Activated CD4-positive, alpha-beta T cell treated with anti-CD3 and anti-CD28 coated beads, Interleukin-2, amount 10 ng/mL, durations not matched to agents 24 days and 14 days (primary cell): ENCODE data around the gene ZC2HC1C. TPM values are rescaled to one million over a fixed set of nuclear protein-coding genes. Genes with fewer than 3 reads are reported as not detected.
A peak's percentile ranks its signal among the peaks of the same experiment; 100 is the strongest.

Experiments used
- DNase-seq: peaks from one replicate; pipeline ENCODE4 v3.0.0; 2022
- H3K27ac Mint-ChIP-seq: one replicate; pipeline ENCODE4 v1.8.0; 2022; ENCODE audit warnings: mild to moderate bottlenecking, mixed read lengths
- H3K27me3 Mint-ChIP-seq: one replicate; pipeline ENCODE4 v1.8.0; 2022; ENCODE audit warnings: mixed read lengths
- H3K36me3 Mint-ChIP-seq: one replicate; pipeline ENCODE4 v1.8.0; 2022; ENCODE audit warnings: low read depth, mild to moderate bottlenecking, mixed read lengths
- H3K4me1 Mint-ChIP-seq: one replicate; pipeline ENCODE4 v1.8.0; 2021; ENCODE audit warnings: mixed read lengths
- H3K4me3 Mint-ChIP-seq: one replicate; pipeline ENCODE4 v1.8.0; 2022; ENCODE audit warnings: mild to moderate bottlenecking, moderate library complexity, mixed read lengths
- H3K9me3 Mint-ChIP-seq: one replicate; pipeline ENCODE4 v1.8.0; 2021; ENCODE audit warnings: mixed read lengths
- intact Hi-C: fragments of 100-400 bp; cut with micrococcal nuclease; formaldehyde crosslinking; loops from one replicate; pipeline ENCODE4 v1.15.1; 2023
- total RNA-seq: library from RNA; stranded (reverse); gene quantifications from 2 replicates; pipeline ENCODE4 v1.2.3, GENCODE V29; 2022

Gene ZC2HC1C, protein sequence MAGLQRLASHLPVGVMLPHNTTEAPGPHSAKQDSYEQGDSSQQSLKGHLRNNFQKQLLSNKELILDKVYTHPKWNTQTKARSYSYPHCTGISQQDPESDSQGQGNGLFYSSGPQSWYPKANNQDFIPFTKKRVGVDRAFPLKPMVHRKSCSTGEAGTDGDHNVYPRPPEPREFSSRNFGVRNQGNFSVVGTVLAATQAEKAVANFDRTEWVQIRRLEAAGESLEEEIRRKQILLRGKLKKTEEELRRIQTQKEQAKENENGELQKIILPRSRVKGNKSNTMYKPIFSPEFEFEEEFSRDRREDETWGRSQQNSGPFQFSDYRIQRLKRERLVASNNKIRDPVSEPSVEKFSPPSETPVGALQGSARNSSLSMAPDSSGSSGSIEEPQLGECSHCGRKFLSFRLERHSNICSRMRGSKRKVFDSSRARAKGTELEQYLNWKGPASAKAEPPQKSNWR
- 0.82 and 1.6 TPM in 2 replicates for total RNA-seq

DNA sequence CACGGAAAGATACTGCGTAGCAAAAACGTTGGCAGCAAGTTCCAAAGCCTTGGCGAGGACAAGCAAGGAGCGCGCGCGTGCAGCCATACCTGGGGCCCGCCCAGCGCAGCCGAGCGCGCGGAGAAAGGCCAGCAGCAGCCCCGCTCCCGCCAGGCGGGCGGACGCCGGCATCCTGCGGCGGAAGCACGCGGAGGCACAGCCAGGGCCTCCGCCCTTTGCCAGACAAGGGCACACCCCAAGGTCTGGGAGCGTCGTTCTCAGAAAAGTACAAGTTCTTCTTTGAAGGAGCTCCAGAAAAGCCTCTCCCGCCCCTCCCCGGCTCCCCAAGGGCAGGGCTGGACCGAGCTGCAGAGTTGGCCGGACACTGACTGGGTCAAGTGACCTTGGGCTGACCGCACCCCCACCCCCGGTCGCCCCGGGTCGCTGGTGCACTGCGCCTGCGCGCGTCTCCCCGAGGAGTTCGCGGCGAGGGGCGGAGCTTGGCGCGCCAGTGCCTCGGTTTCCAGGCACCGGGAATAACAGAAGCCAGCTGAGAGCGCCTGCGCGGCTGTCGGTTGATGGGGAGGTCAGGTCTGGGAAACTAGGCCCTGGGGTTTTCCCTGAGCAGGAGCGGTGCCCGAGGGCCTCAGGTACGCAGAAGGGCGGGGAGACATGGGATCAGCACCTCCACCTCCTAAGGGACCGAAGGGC lies at the start of gene ZC2HC1C:
Gene ZC2HC1C, plus strand, starts transcription at position 521 of the 690 bp plus-strand sequence. CDS start 933 bp downstream, outside the sequence.
- Mint-ChIP-seq H3K4me3 (peak within 1 kb of the TSS; percentile 14), H3K36me3 (no peaks in the 10 kb centered on the region), H3K4me1 (peaks cover 8% of the 10 kb centered on the region), H3K27ac (peak within 1 kb of the TSS; percentile 88), H3K27me3 (no peaks in the 10 kb centered on the region), H3K9me3 (no peaks in the 10 kb centered on the region)
- intact Hi-C loops: loop anchor here (2.0 to 10.0 kb wide), 3 partner anchors 18 to 204 kb away; partner anchors contain the start of genes EIF2B2 and MLH3
- DNase-seq: peak; percentile 91

DNA sequence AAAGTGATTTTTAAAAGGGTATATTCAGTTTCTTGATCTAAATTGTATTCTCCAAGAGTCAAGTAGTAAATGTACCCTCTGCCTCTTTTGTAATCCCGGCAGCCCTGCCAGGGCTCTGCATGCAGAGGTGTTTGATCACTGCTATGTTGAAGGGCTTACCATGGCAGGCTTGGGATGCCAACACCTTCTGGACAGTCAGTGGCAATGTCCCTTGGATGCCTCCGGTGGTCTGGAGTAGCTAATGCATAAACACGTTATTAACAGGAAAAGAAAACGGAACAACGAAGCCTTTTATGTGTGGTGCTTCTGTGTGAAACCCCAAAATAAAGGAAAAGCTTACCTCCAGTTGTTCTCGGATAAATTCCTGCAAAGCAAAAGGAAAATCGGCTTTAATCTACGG lies 46.8 kb upstream of the ZC2HC1C start:
- Mint-ChIP-seq H3K4me1 (no peaks in the 10 kb centered on the region), H3K27me3 (no peaks in the 10 kb centered on the region), H3K9me3 (no peaks in the 10 kb centered on the region), H3K4me3 (no peak overlapping the region), H3K36me3 (peaks cover 38% of the 10 kb centered on the region), H3K27ac (no peak overlapping the region)
- DNase-seq: no peak
- intact Hi-C loops: no loop called here

DNA sequence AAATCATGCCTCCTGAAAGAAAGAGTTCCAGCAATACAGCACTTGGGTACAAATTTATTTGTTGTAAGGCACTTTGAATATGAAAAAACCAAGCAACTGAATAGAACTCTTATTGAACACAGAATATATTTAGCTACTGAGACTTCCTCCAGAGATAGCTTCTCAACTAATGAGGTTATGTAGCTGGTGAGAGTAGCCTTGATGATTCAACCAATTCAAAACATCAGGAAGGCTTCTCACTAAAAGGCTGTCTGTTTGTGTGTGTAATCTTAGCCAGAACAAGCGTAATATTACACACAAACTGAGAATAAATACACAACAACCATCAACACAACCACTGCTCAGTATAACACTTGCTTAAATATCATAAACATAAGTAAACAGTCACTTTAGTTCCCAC lies 46.3 kb upstream of the ZC2HC1C start:
- Mint-ChIP-seq H3K4me3 (no peak overlapping the region), H3K9me3 (no peaks in the 10 kb centered on the region), H3K36me3 (peaks cover 38% of the 10 kb centered on the region), H3K27me3 (no peaks in the 10 kb centered on the region), H3K27ac (no peak overlapping the region), H3K4me1 (no peaks in the 10 kb centered on the region)
- intact Hi-C loops: no loop called here
- DNase-seq: no peak

DNA sequence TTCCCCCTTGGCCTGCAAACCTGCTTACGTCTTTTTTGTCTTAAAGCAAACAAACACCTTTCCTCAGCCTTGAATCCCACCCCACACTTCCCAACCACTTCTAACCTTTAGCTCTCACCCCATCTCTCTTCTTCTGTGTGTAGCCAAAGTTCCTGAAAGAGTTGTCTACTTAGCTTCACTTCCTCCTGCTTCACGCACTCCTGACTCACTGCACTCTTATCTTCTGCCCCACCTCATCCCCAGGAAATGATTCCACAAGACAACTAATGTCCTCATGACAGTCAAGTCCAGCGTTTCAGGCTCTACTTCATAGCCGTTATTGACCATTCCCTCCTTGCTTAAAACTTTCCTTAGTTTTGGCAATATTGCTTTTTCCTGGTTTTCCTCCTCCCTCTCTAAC lies 44.4 kb upstream of the ZC2HC1C start:
- Mint-ChIP-seq H3K27ac (no peak overlapping the region), H3K36me3 (peaks cover 32% of the 10 kb centered on the region), H3K4me3 (no peak overlapping the region), H3K27me3 (no peaks in the 10 kb centered on the region), H3K9me3 (no peaks in the 10 kb centered on the region), H3K4me1 (no peaks in the 10 kb centered on the region)
- intact Hi-C loops: no loop called here
- DNase-seq: no peak

DNA sequence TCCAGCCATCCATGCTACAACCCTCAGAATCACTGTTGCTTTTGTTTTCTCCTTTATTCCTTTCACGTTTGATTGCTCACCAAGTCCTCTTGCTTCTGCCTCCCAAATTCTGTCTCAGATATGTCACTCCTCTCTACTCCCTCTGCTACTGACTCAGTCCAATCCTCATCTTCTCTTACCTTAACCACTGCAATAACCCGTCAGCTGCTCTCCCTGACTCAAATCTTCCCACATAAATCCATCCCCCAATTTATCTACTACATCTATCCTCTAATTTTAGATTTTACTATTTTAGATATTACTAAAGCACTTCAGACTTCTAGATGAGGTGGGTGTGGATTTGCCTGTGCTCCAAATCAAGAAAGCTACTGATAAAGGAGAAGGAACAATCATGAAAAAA lies 43.6 kb upstream of the ZC2HC1C start:
- no peak overlapping the region for H3K27ac Mint-ChIP-seq
- no peaks in the 10 kb centered on the region for H3K27me3 Mint-ChIP-seq
- intact Hi-C loops: no loop called here
- DNase-seq: no peak
- no peaks in the 10 kb centered on the region for H3K4me1 Mint-ChIP-seq
- H3K4me3 Mint-ChIP-seq: no peak overlapping the region
- peaks cover 36% of the 10 kb centered on the region for H3K36me3 Mint-ChIP-seq
- no peaks in the 10 kb centered on the region for H3K9me3 Mint-ChIP-seq

DNA sequence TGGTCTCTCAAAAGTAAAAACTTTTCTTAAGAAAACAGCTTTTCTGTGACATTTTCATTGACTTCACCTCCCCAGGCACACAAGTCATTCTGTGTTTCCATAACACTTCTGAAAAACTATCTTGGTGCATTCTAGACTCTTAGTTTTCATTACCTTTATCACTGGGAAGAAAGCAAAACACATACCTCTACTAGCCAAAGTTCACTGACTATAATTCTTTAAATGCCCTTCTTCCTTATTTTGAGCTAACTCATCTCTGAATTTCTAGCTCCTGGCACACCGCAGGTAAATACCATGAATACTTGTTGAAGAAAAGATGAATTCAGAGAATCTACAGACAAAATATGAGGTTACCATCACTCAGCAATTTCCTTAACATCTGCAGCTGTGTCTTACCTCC lies 39.3 kb upstream of the ZC2HC1C start:
- H3K4me1 Mint-ChIP-seq: no peaks in the 10 kb centered on the region
- no peak overlapping the region for H3K27ac Mint-ChIP-seq
- H3K36me3 Mint-ChIP-seq: peaks cover 32% of the 10 kb centered on the region

DNA sequence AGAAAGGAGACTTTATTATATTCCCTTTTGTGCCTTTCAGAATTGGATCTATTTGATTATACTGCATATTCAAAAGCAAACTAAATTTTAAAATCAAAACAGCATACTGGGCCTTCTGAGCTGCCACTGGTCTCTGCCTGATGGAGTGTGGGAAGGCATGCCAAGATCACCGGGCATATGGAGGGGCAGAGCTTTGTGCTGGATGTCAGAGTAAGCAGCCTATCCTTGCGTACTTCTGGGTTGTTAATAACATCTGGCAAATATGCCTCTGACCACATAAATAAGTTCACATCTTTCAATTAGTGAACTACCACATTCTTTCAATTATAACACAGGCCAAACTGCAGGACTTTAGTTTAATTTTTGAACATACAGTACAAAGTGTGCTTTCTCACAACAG lies 36.5 kb upstream of the ZC2HC1C start:
- intact Hi-C loops: no loop called here
- H3K27ac Mint-ChIP-seq: no peak overlapping the region
- H3K36me3 Mint-ChIP-seq: peaks cover 47% of the 10 kb centered on the region
- no peaks in the 10 kb centered on the region for H3K4me1 Mint-ChIP-seq
- no peaks in the 10 kb centered on the region for H3K27me3 Mint-ChIP-seq
- no peak overlapping the region for H3K4me3 Mint-ChIP-seq
- H3K9me3 Mint-ChIP-seq: no peaks in the 10 kb centered on the region
- DNase-seq: no peak

More for the DNA sequence above, 39.3 kb upstream of the ZC2HC1C start:
- Mint-ChIP-seq H3K27me3 (no peaks in the 10 kb centered on the region), H3K4me3 (no peak overlapping the region), H3K9me3 (no peaks in the 10 kb centered on the region)
- no peak for DNase-seq
- intact Hi-C loops: no loop called here

DNA sequence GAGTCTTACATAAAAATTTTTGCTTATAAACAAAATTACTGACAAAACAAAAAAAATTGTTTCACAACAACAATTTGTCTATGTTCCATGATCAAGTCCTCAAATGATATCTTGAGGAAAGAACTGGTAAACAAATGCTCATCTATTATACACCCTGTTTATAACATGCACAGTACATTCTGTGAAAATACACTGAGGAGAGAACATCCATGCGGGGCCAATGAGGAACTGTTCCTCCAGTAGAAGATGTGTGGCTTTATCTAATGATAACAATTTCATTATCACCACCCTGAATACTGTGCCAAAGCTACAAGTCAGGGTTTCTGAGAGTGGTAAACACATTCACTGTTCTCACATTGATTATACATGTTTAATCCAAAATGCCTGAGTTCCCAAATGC lies 28.9 kb upstream of the ZC2HC1C start:
- Mint-ChIP-seq H3K27ac (no peak overlapping the region), H3K27me3 (no peaks in the 10 kb centered on the region), H3K4me1 (peaks cover 11% of the 10 kb centered on the region), H3K9me3 (no peaks in the 10 kb centered on the region), H3K36me3 (peaks cover 44% of the 10 kb centered on the region), H3K4me3 (no peak overlapping the region)
- no peak for DNase-seq
- intact Hi-C loops: no loop called here

DNA sequence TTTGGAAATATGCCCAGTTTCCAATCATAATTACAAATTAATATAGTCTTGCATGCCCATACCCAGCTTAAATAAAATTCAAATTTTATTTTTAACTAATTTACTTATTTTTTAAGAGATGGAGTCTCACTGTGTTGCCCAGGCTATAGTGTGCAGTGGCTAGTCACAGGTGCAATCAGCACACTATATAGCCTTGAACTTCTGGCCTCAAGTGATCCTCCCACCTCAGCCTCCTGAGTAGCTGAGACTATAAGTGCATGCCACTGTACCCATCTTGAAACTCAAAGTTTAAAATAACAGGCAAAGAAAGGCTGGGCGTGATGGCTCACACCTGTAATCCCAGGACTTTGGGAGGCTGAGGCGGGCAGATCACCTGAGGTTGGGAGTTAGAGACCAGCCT lies 28.5 kb upstream of the ZC2HC1C start:
- peaks cover 14% of the 10 kb centered on the region for H3K4me1 Mint-ChIP-seq
- no peak for DNase-seq
- H3K4me3 Mint-ChIP-seq: no peak overlapping the region
- intact Hi-C loops: no loop called here
- no peaks in the 10 kb centered on the region for H3K9me3 Mint-ChIP-seq
- peaks cover 40% of the 10 kb centered on the region for H3K36me3 Mint-ChIP-seq
- H3K27me3 Mint-ChIP-seq: no peaks in the 10 kb centered on the region
- no peak overlapping the region for H3K27ac Mint-ChIP-seq

DNA sequence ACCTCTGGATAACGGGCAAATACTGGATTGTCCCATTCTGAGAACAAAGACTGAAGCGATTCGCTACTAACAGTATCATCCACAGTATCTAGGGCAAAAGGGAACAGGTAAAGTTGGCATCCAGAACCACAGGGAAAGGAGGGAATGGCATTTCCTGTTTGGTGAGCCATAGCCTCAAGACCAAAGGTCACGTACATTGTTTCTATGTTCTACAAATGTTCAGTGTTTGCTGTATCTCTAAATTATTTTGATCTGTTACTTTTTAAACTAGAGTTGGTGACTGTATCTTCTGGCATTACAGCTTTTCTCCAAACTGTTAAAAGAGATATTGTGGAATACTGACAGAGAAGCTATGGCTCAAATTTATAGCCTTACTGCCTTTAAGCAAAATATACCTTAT lies 27.8 kb upstream of the ZC2HC1C start:
- Mint-ChIP-seq H3K27ac (no peak overlapping the region), H3K9me3 (no peaks in the 10 kb centered on the region), H3K4me1 (peaks cover 19% of the 10 kb centered on the region), H3K36me3 (peaks cover 41% of the 10 kb centered on the region), H3K27me3 (no peaks in the 10 kb centered on the region), H3K4me3 (no peak overlapping the region)
- no peak for DNase-seq
- intact Hi-C loops: no loop called here

DNA sequence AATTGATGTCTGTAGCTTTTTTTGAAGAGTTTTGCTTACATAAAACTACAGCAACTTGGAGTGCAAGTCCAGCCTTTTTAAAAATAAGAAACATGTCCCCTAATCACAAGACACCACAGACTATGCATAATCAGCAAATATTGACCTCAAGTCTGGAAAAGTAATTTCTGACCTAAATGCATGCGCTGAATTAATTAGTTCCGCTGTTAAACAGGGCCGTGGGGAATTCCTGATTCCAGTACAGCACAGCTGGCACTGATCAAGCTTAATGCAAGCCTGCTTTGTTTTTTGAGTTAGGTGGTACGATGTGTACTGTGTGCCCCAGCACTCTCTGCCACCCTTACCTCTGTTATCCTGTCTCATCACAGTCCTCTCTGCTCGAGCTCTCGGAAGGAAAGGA lies 27.4 kb upstream of the ZC2HC1C start:
- no peak for DNase-seq
- H3K4me3 Mint-ChIP-seq: no peak overlapping the region
- peaks cover 22% of the 10 kb centered on the region for H3K4me1 Mint-ChIP-seq
- H3K36me3 Mint-ChIP-seq: peaks cover 39% of the 10 kb centered on the region
- H3K9me3 Mint-ChIP-seq: no peaks in the 10 kb centered on the region
- intact Hi-C loops: no loop called here
- H3K27ac Mint-ChIP-seq: no peak overlapping the region
- H3K27me3 Mint-ChIP-seq: no peaks in the 10 kb centered on the region

DNA sequence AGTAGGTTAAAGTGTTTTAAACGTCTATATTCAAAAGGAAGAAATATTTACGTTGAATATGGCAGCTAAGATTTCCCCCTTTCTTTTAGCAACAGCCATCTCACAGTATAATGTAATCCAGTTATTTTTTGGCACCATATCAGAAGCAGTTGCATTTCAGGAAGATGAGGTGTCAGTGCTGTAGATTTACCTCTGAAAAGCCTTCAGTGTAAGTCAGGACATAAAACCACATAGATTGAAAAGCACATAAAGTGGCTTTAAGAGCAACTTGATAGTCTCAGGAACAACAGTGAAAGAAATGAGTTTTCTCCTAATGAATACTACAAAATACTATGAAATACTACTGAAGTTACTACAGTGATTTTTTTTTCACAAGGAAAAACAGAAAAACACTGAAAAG lies 25.1 kb upstream of the ZC2HC1C start:
- intact Hi-C loops: no loop called here
- Mint-ChIP-seq H3K36me3 (peaks cover 46% of the 10 kb centered on the region), H3K27me3 (no peaks in the 10 kb centered on the region)

DNA sequence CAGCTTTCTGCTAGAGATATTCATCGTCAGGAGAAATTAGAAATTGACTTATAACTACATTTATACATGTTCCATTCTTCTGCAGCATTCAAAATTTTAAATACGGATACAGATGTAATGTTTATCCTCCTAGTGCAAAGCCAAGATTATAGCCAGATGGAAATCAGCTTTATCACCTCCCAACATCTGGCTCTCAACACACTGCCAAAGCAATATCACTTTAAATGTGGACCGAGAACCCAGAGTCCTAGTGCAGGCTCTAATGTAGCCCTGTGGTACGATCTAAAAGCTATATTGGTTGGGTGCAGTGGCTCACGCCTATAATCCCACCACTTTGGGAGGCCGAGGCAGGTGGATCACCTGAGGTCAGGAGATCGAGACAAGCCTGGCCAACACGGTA lies 24.7 kb upstream of the ZC2HC1C start:
- H3K4me3 Mint-ChIP-seq: no peak overlapping the region
- H3K9me3 Mint-ChIP-seq: no peaks in the 10 kb centered on the region
- H3K27ac Mint-ChIP-seq: no peak overlapping the region
- no peak for DNase-seq
- H3K27me3 Mint-ChIP-seq: no peaks in the 10 kb centered on the region
- H3K36me3 Mint-ChIP-seq: peaks cover 49% of the 10 kb centered on the region
- intact Hi-C loops: loop anchor here (5.0 kb wide), 1 partner anchor 32 kb away; no protein-coding TSS in a partner anchor
- H3K4me1 Mint-ChIP-seq: peaks cover 38% of the 10 kb centered on the region

More for the DNA sequence above, 25.1 kb upstream of the ZC2HC1C start:
- Mint-ChIP-seq H3K9me3 (no peaks in the 10 kb centered on the region), H3K27ac (no peak overlapping the region), H3K4me1 (peaks cover 37% of the 10 kb centered on the region), H3K4me3 (no peak overlapping the region)
- DNase-seq: no peak

DNA sequence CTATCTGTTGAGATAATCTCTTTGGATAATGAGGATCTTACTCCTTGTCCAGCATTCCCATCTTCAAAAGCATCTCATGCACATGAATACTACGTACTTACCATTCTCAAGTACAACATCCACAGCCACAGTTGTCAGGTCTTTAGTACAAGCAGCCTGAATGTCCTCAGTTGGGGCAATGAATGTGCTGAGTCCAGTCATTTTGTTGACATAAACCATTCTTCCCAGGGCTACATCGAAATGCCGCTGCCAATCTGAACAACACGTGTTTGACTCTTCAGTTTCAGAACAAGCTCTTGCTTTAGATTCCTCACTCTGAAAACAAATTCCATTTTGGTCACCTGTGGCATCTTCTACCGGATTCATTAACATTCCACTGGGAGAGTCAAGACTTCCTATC lies 23.2 kb upstream of the ZC2HC1C start:
- Mint-ChIP-seq H3K4me1 (peaks cover 47% of the 10 kb centered on the region), H3K4me3 (no peak overlapping the region), H3K36me3 (peaks cover 47% of the 10 kb centered on the region), H3K9me3 (no peaks in the 10 kb centered on the region), H3K27me3 (no peaks in the 10 kb centered on the region), H3K27ac (no peak overlapping the region)
- intact Hi-C loops: loop anchor here (5.0 kb wide), 1 partner anchor 34 kb away; no protein-coding TSS in a partner anchor
- DNase-seq: no peak
